Hematopoietic multipotent progenitor cell treated with erythropoietin and hydrocortisone succinate and interleukin-3 and kit ligand, for 8 days (in vitro differentiated cells): ENCODE data around the gene PPIF.

Experiments used
- DNase-seq: peaks from one replicate; pipeline ENCODE4 v3.0.0-alpha.2; 2015

The PPIF gene

GRCh38 chr10:79390057-79390456 lies 42.8 kb downstream of the PPIF start:
- DNase-seq, result no peak

GRCh38 chr10:79390551-79391229 lies 43.4 kb downstream of the PPIF start:
- peak; percentile 6 for DNase-seq

DNA sequence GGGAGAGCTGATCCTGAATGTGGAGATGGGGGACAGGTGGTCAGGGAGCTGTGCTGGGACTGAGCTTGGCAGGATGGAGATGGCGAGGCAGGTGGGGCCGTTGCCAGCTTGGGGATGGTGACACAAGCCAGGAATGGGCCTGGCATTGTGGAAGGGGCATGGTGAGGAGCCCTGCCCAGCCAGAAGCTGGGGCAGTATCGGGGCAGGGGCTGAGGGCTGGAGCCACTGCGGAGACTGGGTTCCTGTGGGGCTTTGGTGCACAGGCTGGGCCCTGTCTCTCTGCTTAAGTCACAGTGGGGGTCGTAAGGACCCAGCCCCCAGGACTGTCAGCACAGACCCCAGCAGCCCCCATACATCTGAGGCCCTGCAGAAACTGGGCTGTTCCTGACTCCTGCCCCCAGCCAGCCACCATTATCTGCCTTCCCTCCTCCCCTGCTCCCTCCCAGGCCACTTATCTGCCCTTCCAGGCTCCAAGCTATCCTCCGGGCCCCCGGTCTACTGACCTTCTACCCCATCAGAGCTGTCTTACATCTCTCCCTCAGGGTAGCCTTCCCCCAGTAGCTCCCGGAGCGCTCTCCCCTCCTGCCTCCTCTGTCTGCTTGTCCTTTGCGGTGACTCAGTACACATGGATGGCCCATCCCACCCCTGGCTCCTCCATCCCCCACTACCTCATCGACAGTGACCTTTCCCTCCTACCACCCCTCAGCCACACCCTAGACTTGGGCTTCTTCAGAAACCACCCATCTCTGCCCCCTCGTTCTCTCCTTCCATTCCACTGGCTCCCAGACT lies 44.2 kb downstream of the PPIF start:
- peak; percentile 18 for DNase-seq

GRCh38 chr10:79392020-79392398 lies 44.7 kb downstream of the PPIF start:
- no peak for DNase-seq

GRCh38 chr10:79392506-79393176 lies 45.4 kb downstream of the PPIF start:
- DNase-seq, result no peak

DNA sequence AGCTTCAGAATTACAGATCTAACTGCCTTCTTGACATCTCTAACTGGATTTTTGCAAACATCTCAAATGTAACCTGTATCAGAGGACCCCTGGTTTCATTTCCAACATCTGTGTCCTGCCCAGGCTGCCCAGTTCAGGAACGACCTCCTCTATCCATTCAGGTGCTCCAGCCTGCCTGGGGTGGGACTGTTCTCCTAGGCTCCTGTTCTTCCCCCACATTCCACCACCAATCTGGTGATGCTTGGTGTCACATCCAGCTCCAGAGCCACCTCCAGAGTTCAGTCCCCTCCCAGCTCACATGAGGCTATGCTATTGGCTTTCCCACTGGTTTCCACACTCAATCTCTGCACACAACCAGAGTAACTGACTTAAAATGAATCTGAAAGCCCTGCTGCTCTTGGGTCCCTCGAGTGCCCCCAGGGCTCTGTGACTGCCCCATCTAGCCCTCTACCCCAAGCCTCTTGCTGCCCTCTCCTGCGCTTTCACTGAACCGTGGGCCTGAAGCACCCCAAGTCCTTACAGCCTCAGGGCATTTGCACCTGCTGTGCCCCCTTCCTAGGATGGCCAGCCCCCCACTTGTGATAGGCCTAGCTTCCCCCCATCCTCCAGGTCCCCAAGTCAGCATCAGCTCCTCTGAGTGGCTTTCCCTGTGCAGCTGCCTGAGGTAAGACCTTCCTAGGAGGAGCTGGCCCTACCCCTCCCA lies 46.1 kb downstream of the PPIF start:
- no peak for DNase-seq

GRCh38 chr10:79393924-79394610 lies 46.8 kb downstream of the PPIF start:
- no peak for DNase-seq

- no peak for DNase-seq
Measured at GRCh38 chr10:79394664-79395063, 47.4 kb downstream of the PPIF start.

DNA sequence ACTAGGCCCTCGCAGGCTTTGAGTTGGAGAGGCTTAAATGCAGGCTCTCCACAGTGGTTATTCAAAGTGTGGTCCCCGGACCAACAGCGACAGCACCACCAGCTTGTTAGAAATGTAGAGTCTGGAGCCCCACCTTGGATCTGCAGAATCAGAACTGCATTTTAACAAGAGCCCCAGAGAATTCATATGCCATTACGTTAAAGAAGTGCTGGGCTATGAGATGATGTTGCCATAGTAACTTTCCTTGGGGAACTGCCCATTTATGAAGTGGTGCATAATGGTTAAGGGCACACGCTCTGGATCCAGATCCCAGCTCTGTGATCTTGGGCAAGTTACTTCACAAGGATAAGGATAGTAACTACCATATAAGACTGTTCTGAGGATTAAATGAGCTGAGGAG lies 49.3 kb downstream of the PPIF start:
- DNase-seq, result no peak

- DNase-seq, result no peak
Measured at GRCh38 chr10:79397051-79397450, 49.8 kb downstream of the PPIF start.

DNA sequence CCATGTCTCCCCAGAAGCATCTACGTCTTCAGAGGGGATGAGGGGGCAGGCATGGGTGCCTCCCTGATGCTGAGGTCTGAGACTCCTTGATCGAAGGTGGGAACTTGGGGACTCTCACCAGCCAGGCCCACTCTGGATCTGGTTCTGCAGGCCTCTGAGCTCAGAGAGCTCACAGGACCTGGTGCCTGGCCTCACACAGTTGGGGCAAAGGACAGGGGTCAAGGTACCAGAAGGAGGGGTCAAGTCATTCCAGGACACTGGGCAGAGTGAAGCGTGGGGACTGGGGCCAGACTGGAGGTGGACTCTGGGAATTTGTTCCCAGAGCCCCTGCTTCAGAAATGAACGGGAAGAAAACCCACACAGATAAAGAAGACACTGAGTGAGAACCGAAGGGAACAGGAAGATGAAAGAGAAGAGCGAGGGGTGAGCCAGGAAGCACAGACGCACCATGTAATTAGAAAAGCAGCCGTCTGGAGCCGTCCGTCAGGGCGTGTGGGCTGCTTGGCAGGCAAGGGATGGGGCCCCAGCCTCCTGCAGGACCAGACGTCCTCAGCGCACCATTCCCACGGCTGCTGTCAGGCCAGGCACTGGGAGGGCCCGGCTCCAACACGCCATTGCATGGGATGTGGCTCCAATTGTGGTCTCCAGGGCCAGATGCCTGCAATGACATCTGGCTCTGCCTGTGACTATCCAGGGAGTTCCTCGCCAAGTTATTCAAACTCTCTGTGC lies 50.5 kb downstream of the PPIF start:
- no peak for DNase-seq

DNA sequence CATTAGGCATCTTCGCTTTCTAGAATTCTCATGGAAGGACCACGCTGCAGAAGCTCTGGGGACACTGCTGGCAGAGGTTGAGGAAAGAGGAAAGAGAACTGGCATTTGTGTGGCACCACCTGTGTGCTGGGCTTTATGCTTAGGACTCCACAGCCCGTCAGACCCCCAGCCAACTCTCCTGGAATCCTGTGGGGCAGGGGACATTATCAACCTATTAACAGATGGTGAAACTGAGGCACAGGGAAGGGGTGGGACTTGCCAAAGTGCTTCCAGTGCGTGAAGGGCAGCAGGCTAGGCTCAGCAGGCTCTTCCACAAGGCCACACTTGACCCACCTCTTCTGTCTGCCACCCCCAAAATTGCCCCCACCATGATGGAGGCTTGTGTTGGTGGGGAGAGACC lies 51.4 kb downstream of the PPIF start:
- DNase-seq, result no peak

- DNase-seq, result no peak
Measured at GRCh38 chr10:79399223-79399831, 52.1 kb downstream of the PPIF start.

DNA sequence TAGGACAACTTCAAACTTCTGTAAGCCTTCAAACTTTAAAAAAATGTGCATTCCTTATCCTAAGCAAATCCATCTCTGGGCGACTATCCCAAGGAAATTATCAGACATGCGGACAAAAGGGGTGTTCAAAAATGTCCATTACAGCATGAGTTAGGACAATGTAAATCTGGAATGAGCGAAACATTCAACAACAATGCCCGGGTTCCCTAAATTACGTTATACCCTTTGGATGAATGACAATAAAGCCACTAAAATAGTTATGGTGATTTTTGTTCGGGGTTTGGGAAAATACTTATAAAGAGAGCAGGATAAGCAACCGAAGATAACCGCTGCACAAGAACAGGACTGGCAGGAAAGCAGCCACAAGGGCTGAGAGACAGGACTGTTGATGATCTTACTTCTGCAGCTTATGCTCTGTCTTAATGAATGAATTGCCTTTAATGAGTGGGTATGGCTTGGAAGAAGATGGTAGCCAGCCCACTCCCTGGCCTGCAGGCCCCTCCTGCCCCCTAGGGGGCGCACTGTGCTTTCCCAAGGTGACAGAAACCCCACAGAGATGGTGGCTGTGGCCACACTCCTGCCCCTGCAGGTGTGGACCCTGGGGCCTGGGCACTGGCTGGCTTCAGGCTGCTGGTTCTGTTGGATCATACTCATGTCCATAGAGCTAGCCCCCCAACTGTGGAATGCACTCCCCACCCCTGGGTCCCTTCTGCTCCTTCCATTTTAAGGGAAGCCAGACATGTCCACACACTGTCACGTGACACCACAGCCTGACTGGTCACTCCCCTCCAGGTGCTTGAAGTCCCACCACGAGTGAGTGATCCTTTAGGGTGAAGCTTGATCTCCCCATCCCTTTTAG lies 53.1 kb downstream of the PPIF start:
- peak; percentile 61 for DNase-seq

DNA sequence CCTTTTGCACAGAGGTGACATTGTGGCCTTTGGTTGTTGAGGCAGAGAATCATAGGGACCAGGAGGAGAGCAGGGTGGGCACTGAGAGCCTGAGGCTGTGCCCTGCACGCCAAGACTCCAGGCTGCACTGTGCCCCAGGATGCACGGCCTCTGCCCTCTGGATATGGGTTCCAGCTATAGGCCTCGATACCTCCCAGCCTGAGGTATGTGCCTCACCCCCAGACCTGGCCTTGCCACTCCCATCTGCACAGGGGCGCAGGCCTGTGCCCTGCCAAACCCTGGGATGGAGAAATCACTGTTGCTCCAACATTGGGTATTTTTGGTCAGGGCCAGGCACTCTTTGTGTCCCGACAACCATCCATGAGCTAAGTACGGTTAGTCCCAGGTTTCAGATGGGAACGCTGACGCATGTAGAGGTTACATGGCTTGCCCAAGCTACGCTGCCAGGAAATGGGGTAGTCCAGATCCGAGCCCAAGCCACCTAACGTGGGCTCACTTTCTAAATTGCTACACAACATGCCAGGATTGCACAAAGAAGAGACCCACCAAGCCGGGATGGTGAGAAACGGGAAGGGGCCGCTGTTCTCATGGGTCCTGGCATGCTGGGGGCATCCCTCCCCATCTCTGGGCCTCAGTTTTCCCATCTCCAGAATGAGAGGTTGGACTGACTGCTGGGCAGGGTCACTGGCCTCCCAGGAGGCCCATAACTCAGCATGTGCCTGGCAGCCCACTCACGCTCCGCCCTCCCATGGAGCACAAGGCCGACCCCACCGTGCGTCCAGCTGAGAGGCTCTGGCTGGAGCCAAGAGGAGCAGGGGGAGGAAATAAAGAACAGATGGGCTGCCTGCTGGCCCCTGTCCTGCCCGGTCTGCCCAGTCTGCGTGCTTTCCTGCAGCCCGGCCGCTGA lies 54.0 kb downstream of the PPIF start:
- no peak for DNase-seq

- no peak for DNase-seq
Measured at GRCh38 chr10:79402625-79402946, 55.3 kb downstream of the PPIF start.

DNA sequence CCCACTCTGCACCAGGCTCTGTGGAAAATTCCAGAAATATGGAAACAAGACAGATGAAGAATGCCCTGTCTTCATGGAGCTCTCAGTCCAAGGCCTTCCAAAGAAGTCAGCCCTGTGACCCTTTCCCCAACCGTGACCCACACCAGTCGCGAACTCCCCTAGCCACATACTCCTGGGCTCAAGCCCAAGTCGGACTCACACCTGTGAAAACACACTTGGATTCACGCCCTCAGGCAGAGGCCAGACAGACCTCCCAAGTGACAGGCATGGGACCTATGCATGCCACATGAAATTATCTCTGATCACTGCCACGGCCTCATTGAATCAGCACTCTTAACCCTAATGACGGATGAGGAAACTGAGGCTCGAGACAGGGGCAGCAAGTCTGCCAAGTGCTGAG lies 55.7 kb downstream of the PPIF start:
- no peak for DNase-seq

GRCh38 chr10:79403441-79404230 lies 56.4 kb downstream of the PPIF start:
- no peak for DNase-seq

GRCh38 chr10:79404231-79404609 lies 57.0 kb downstream of the PPIF start:
- no peak for DNase-seq
